ENCODE data around the gene LUZP1.

LUZP1 gene

GRCh38 chr1:23080885-23081284, 87.8 kb downstream of the LUZP1 start:
- DNase-seq = no peak

- DNase-seq = no peak
These were observed 89.6 kb downstream of the LUZP1 start for GRCh38 chr1:23079025-23079424.

GRCh38 chr1:23074012-23074411, 94.6 kb downstream of the LUZP1 start:
- DNase-seq = no peak

GRCh38 chr1:23069675-23070074, 99.0 kb downstream of the LUZP1 start:
- DNase-seq = no peak

GRCh38 chr1:23069149-23069548, 99.5 kb downstream of the LUZP1 start:
- no peak for DNase-seq

GRCh38 chr1:23066075-23066474, 102.6 kb downstream of the LUZP1 start:
- no peak for DNase-seq

- no peak for DNase-seq
These were observed 103.3 kb downstream of the LUZP1 start for GRCh38 chr1:23065385-23065784.

- no peak for DNase-seq
These were observed 106.4 kb downstream of the LUZP1 start for GRCh38 chr1:23062271-23062670.

- DNase-seq = no peak
These were observed 111.4 kb downstream of the LUZP1 start for GRCh38 chr1:23057301-23057700.

GRCh38 chr1:23051290-23051909, 117.3 kb downstream of the LUZP1 start:
- DNase-seq = no peak

GRCh38 chr1:23050201-23050600, 118.5 kb downstream of the LUZP1 start:
- DNase-seq = no peak

GRCh38 chr1:23044035-23044434, 124.6 kb downstream of the LUZP1 start:
- DNase-seq = no peak

- DNase-seq = no peak
These were observed 128.1 kb downstream of the LUZP1 start for GRCh38 chr1:23040509-23040908.

- no peak for DNase-seq
These were observed 129.3 kb downstream of the LUZP1 start for GRCh38 chr1:23039308-23039826.

- DNase-seq = no peak
These were observed 131.4 kb downstream of the LUZP1 start for GRCh38 chr1:23037081-23037740.

- DNase-seq = no peak
These were observed 132.7 kb downstream of the LUZP1 start for GRCh38 chr1:23035823-23036452.
